ENCODE measurements around the gene NMT1. TPM values are rescaled to one million over a fixed set of nuclear protein-coding genes. Genes with fewer than 3 reads are reported as not detected.

Gene NMT1
- total and polyA plus RNA-seq, 2 of the 13 experiments (the other 11 are each of a cell fraction or from before 2014, with no cell fraction given): 75.7 to 142 TPM

- no peak for TF ChIP-seq ZNF513 (CRISPR knock-in tag; conservative IDR thresholded peaks at IDR 0.05)
- no peak for TF ChIP-seq GZF1 (CRISPR knock-in tag; IDR thresholded peaks at IDR 0.05)
- peak; percentile 46; the same call in 1 of the 2 replicates for TF ChIP-seq CBX5 (CRISPR knock-in tag; IDR thresholded peaks at IDR 0.05; ENCODE audit: borderline replicate concordance)
- no peak for TF ChIP-seq ZNF512B (CRISPR knock-in tag; IDR thresholded peaks at IDR 0.05; ENCODE audit: borderline replicate concordance)
- no peak for TF ChIP-seq NFYB (CRISPR knock-in tag; IDR thresholded peaks at IDR 0.05)
- TF ChIP-seq GPBP1L1 (CRISPR knock-in tag; IDR thresholded peaks at IDR 0.05): no peak
- TF ChIP-seq ZNF660 (CRISPR knock-in tag; IDR thresholded peaks at IDR 0.05; ENCODE audit: borderline replicate concordance, low read depth): no peak
- no peak for TF ChIP-seq KLF15 (CRISPR knock-in tag; IDR thresholded peaks at IDR 0.05; ENCODE audit: borderline replicate concordance)
- no peak for TF ChIP-seq AKAP8 (CRISPR knock-in tag; IDR thresholded peaks at IDR 0.05)
- TF ChIP-seq TCF12 (IDR thresholded peaks at IDR 0.05): no peak
- no peak for TF ChIP-seq TCF12 (CRISPR knock-in tag; IDR thresholded peaks at IDR 0.05)
- TF ChIP-seq ZNF777 (CRISPR knock-in tag; IDR thresholded peaks at IDR 0.05): no peak
- no peak for TF ChIP-seq CREBL2 (CRISPR knock-in tag; IDR thresholded peaks at IDR 0.05; ENCODE audit: borderline replicate concordance)
- no peak for TF ChIP-seq KLF12 (CRISPR knock-in tag; IDR thresholded peaks at IDR 0.05; ENCODE audit: borderline replicate concordance)
- TF ChIP-seq ARID4A (CRISPR knock-in tag; IDR thresholded peaks at IDR 0.05; ENCODE audit: borderline replicate concordance): no peak; the same call in 1 of the 2 replicates
- no peak for TF ChIP-seq MED8 (CRISPR knock-in tag; IDR thresholded peaks at IDR 0.05; ENCODE audit: insufficient replicate concordance)
- no peak for TF ChIP-seq SRF (IDR thresholded peaks at IDR 0.05; ENCODE audit: low read depth, low read length)
Measured at GRCh38 chr17:45098869-45099616, 37.9 kb downstream of the NMT1 start (continued).

All from HepG2 (cell line).